AG09309 (cell line): Measurements from ENCODE around the gene MECP2.
A peak's percentile ranks its signal among the peaks of the same experiment; 100 is the strongest.

Source experiments
- DNase-seq: peaks from one replicate; pipeline ENCODE4 v3.0.0-alpha.2; 2010; ENCODE audit warnings: low read depth
- H3K4me3 ChIP-seq: 2 replicates; pipeline ENCODE4 v1.5.1; 2011; ENCODE audit warnings: mild to moderate bottlenecking, low read depth, low read length, moderate library complexity; ENCODE audit not compliant: control insufficient read depth
- TF ChIP-seq, protein P1 (sequence below): IDR thresholded peaks from 2 replicates; pipeline ENCODE4 v1.5.1; 2011; ENCODE audit warnings: mild to moderate bottlenecking, low read depth, low read length, inconsistent platforms; ENCODE audit not compliant: insufficient read depth, control insufficient read depth; ENCODE audit errors: missing control alignments

MECP2 gene

DNA sequence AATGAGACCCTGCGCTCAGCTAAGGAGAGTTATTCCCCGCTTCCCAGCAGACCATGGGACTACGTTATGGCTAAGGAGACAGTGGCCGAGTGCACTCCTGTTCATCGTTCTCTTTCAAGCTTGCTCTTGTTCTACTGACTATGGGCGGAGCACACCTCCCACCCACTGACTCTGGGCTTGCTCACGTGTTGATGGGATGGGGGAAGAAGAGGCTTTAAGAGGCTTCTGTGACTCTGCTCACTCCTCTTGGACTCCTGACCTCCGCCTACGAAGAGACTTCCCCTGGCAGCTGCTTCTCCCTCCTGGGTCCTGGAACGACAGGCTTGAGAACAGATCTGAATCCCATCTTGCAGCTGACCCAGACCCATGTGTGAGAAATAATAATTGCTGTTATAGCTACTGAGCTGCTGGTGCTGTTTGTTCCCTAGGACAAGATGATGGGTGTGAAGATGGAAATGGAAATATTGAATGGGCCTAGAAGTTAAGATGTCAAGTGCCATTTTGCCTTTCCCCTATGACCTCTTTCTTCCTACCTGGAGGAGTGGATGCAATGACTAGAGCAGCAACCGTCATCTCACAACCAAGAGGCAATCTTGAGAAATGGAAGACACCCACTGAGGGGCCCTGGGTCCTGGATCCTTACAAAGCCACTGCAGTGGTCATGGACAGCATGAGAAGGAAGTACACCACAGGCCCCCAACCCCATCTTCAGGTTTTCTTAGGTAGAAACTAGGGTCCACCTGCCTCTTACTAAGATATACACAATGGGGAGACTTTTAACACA lies 39.1 kb downstream of the MECP2 start:
- TF ChIP-seq, protein P1, sequence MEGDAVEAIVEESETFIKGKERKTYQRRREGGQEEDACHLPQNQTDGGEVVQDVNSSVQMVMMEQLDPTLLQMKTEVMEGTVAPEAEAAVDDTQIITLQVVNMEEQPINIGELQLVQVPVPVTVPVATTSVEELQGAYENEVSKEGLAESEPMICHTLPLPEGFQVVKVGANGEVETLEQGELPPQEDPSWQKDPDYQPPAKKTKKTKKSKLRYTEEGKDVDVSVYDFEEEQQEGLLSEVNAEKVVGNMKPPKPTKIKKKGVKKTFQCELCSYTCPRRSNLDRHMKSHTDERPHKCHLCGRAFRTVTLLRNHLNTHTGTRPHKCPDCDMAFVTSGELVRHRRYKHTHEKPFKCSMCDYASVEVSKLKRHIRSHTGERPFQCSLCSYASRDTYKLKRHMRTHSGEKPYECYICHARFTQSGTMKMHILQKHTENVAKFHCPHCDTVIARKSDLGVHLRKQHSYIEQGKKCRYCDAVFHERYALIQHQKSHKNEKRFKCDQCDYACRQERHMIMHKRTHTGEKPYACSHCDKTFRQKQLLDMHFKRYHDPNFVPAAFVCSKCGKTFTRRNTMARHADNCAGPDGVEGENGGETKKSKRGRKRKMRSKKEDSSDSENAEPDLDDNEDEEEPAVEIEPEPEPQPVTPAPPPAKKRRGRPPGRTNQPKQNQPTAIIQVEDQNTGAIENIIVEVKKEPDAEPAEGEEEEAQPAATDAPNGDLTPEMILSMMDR = no peak
- DNase-seq = no peak
- no peak overlapping the region for H3K4me3 ChIP-seq

DNA sequence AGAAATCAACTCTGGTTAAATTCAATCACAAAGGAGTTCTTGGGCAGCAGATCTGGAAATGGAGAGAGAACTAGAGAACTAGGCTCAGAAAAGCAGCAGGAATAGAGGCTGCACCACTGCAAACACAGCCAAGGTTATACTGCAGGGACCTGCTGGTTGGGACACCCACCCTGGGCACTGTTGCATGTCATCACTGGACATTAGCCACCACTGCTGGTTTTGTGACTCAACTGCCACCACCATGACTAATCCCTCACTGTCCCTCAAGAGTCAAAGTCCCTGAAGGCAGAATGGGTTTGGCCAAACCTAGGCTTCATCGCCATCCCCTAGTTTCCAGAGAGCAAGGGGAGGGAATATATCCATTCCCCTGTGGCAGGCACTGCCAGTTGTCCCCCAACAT lies 39.7 kb downstream of the MECP2 start:
- H3K4me3 ChIP-seq = no peak overlapping the region
- TF ChIP-seq, protein P1 = no peak
- DNase-seq = no peak

DNA sequence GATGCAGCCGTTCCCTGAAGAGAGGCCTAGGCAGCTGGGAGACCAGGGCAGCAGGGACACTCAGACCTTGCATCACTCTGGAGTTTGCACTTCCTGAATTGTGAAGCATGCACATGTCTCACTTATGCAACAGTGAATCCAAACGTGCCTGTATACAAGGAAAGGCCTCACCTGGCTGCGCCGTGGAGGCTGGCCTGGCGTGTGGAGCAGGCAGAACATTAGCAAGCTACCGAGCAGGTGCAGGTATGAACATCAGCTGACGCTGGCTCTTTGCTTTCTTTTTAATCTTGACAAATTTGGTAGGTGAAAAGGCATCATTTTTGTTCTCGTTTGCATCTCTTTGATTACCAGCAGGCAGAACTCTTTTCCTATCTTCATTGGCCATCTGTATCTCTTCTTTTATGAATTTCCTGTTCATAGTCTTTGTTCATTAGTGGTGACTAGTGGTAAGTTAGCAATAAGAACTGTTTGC lies 40.7 kb downstream of the MECP2 start:
- no peak overlapping the region for H3K4me3 ChIP-seq
- TF ChIP-seq, protein P1 = no peak

DNA sequence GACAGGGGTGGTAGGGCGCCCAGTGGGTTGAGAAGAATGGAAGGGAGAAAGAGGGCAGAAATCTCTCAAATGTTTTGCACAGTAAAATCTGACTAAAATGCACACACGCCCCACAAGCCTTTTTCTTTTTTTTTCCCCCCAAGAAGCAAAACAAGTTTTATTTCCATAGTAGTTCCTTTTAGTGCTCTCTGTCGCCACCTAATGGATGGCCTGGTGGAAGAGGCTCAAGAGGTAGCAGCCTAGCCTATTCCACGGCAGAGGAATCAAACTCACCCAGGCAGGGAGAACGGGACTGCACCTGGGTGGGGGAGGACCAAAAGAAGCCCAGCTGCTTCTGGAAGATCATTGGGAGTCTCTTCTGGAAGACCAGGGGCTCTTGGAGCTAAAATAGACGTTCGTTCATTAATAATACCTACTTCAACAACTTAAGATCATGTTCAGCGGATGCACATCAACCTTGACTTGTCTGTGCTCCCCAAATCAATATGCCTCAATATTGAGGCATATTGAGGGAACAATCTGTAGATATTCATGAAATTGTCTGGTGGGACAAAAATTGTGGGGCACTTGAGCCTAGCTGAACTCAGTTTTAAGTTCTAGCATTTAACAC lies 46.2 kb downstream of the MECP2 start:
- H3K4me3 ChIP-seq = no peak overlapping the region
- TF ChIP-seq, protein P1 = peak; percentile 81
- no peak for DNase-seq

More for the DNA sequence above, 40.7 kb downstream of the MECP2 start:
- no peak for DNase-seq

DNA sequence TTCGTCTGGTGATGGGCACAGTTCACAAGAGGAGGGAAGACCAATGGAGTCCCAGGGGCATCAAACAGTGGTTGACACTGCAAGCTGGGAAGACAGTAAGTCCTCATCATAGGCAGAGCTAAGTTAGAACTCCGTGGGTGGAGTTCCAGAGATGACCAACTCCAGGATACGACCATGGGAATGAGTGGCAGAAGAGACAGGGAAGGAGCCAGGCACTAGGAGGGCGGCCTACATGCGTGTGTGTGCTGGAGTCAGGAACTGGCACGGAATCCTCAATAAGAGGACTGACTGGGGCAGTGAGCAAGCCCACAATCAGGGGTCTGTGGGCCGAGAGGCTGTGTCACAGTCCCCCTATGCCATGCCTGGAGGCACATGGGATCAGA lies 47.4 kb downstream of the MECP2 start:
- no peak for DNase-seq
- TF ChIP-seq, protein P1 = no peak
- H3K4me3 ChIP-seq = no peak overlapping the region

DNA sequence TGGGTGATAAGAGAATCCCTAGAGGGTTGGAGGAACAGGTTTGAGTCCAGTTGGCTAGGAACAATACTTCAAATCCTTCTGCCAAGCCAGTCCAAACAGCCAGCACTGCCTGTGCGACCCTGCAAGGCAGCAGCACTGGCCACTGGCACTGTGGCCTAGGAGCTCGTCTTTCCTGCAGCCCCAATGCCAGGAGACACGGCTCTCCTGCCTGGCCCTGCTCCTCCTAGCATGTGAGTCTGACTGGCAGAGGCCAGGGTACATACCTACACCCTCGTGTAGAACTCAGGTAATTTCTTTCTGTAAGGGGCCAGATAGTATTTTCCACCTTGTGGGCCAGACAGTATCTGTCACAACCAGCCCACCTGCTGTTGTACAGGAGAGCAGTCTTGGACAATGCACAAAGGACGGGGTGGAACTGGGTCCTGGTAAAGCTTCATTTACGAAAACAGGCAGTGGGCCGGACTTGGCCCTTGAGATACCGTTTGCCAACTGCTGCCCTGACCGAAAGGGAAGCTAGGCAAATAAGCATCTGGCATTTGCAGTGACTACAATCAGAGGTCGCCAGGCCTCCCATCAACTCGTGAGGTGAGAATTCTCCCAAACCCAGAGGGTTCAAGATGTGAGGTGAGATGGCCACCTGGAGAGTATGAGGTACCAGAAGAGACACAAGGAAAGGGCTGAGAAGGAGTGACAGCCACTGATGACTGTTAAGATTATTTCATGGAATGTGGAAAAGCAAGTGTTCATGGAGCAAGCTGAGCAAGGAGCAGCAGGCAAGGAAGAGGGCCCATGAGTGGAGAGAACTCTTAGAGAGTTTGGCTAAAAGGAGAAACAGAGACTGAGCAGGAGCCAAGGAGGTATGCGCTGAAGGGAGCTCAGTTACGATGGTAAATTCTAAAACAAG lies 48.1 kb downstream of the MECP2 start:
- no peak for DNase-seq
- no peak overlapping the region for H3K4me3 ChIP-seq
- TF ChIP-seq, protein P1 = no peak
